A673 (cell line): ENCODE results near the gene SPOCD1.

Source experiments
- EZH2 ChIP-seq: fragments of 200-600 bp; sonication (generic); IDR thresholded peaks from 2 replicates; pipeline ENCODE4 v1.6.1; 2017; ENCODE audit warnings: borderline replicate concordance, low read depth, mild to moderate bottlenecking, mixed read lengths, antibody characterized with exemption, low read length; ENCODE audit not compliant: poor library complexity, severe bottlenecking
- TF ChIP-seq, protein P1 (sequence below): fragments of 300-800, 200-600 bp; sonication (generic); conservative IDR thresholded peaks from 2 replicates; pipeline ENCODE4 v1.5.1; 2017; ENCODE audit warnings: low read depth, mild to moderate bottlenecking, antibody characterized with exemption, low read length, moderate library complexity, mixed read lengths

DNA sequence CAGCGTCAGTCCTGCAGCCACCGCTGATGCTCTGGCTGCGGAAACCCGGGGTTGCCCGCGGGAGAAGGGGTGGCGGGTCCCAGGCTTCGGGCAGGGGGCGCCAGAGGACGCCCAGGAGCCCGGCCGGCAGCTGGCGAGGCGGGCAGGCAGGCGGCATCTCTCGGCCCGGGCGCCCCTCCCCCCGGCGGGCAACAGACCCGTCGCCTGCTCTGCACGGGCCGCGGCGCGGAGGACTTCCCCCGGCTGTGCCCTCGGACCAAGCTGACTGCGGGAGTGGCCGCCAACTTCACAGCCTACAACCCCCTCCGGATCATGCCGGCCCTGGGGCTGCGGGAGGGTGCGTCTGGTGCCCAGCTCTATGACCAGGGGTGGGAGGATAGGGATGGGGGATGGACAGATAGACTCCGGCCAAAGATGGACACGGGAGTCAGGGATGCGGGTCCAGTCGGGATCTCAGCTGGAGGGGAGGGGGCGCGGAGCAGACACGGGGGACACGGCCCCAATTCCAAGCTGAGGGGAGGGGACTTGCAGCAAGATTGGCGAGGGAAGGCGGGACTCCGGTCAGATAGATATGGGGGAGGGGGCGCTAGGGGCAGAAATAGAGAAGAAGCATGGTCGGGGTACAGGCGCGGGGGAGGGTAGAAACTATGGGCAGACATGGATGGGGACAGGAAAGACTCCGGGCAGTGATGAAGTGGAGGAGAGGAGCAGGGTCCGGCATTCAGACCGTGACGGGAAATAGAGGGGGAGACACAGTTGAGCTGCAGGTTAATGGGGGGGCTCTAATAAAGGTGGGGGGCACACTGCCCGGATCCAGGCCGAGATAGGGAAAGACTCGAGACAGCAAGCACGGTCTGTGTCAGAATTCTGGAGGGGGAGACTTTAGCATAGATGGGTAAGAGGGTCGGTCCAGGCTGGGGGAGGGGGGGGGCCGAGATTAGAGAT, 52.8 kb downstream of the SPOCD1 start:
- TF ChIP-seq, protein P1, sequence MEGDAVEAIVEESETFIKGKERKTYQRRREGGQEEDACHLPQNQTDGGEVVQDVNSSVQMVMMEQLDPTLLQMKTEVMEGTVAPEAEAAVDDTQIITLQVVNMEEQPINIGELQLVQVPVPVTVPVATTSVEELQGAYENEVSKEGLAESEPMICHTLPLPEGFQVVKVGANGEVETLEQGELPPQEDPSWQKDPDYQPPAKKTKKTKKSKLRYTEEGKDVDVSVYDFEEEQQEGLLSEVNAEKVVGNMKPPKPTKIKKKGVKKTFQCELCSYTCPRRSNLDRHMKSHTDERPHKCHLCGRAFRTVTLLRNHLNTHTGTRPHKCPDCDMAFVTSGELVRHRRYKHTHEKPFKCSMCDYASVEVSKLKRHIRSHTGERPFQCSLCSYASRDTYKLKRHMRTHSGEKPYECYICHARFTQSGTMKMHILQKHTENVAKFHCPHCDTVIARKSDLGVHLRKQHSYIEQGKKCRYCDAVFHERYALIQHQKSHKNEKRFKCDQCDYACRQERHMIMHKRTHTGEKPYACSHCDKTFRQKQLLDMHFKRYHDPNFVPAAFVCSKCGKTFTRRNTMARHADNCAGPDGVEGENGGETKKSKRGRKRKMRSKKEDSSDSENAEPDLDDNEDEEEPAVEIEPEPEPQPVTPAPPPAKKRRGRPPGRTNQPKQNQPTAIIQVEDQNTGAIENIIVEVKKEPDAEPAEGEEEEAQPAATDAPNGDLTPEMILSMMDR: peak; percentile 69
- TF ChIP-seq EZH2: no peak
